GM18517 (cell line): ENCODE measurements around the gene CST2.
"Not testable (repeated sequence)": the region's sequence is repeated elsewhere in the genome, so short reads cannot be mapped to it uniquely, and the experiment has no call there.

Experiments used
- ATAC-seq: cut with Tn5 transposase; IDR thresholded peaks from one replicate; pipeline ENCODE4 v1.9.1; 2021; ENCODE audit warnings: mild to moderate bottlenecking, moderate library complexity; ENCODE audit not compliant: unreplicated experiment

Gene CST2, protein sequence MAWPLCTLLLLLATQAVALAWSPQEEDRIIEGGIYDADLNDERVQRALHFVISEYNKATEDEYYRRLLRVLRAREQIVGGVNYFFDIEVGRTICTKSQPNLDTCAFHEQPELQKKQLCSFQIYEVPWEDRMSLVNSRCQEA

DNA sequence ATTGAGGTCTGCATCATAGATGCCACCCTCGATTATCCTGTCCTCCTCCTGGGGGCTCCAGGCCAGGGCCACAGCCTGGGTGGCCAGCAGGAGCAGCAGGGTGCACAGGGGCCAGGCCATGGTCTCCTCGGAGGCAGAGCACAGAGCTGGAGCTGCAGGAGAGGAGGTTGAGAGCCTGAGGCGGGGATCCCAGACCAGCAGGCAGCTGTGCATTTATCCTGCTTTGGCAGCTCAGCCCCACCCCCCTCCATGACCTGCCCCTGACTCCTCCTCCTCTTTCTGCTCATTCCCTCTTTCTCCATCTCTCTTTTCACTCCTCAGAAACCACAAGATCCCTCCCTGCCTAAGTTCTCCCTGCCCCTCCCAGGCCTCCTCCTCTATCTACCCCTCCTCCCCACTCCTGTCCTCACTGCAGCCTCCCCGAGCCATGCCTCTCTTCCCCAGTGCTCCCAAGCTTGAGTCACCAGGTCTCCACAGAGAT is at the start of gene CST2:
Gene CST2, minus strand, starts transcription at position 189 of the 481 bp plus-strand sequence. Its CDS starts 69 bp downstream, at position 120.
- ATAC-seq, result no peak

DNA sequence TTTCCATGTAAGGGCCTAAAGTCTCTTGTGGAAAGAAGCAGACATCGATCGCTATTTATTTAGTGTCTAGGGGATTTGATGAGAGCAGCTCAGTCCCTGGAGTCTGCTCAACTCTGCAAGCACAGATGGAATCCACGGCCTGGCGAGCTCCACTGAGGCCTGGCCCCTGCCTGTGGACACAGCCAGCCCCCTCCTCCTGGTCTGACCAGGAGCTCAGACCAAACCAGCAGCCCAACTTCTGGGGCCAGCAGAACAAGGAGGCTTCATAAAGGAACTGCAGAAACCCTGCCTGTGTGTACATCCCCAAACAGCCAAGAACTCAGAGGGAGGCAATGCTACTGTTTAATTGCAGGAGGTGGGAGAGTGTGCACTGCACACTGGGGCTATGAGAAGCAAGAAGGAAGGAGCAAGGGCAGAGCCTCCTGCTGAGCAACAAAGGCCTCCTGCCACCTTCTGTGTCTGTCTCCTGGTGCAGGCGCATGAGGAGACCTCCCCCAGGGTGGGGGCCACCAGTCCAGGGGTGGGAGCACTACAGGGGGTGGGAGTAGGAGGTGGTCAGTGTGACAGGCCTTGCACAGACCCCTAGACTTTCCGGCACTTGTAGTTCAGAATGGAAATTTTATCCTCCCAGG is 49.2 kb upstream of the CST2 start:
- ATAC-seq, result no peak

DNA sequence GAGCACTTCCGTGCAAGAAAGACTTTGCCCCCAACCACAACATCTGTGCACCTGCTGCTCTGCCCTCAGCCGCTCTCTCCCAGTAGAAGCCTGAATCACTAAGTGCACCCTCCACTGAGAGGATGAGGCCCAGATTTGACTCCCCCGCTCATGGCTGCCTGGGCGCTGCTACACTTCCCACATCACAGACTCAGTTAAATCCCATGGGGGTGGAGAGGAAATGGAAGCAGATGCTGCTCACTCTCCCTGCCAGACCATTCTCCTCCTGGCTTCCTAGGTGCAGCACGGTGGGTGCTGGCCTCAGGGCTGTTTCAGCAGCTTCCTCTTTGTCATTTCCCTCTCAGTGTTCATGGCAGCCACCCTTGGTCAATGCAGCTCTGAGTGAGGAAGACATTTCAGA is 48.2 kb upstream of the CST2 start:
- no peak for ATAC-seq

DNA sequence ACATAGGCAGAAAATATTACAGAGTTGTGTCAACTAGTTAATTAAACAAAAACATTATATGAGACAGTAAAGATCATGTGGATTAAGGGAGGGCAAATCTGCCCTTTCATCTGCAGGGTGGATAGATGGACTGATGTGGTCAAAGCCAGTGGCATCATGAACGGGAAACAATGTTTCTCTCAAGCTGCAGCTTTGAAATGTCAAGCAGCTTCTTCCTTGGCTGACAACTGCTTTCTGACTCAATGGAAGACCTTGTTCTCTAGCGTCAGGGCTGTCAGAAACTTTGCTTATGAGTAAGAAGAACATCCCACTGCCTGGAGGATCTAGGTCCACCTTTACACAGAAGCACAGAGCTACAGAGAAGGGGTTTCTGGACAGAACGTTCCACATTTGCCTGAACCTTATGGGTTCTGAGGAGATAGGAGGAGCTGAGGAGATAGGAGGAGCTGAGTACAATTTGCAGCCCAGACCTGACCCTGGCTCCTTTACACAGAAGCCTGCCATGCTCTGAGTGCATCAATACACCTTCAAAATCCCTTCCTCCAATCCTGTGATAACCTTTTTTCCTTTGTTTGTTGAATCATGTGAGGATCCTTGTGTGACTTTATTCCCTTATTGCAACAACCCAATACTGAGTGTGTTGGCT is 47.0 kb upstream of the CST2 start:
- no peak for ATAC-seq

DNA sequence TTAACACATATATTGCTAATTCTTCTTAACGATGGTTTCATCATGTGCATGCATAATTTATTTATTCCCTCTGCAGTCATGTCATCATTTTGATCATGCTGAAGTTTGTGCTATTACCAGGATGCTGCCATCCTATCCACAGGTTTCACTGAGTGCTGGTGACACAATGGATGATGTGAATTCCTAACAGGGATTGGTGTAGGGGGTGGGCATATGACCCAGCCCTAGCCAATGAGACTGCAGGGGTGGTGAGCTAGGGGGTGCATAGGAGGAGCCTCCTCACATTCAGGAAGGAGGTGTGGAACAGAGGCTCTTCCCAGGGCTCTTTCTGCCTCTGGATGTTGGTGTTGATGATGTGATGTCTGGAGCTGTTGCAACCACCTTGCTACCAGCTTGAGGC is 45.5 kb upstream of the CST2 start:
- ATAC-seq, result no peak

DNA sequence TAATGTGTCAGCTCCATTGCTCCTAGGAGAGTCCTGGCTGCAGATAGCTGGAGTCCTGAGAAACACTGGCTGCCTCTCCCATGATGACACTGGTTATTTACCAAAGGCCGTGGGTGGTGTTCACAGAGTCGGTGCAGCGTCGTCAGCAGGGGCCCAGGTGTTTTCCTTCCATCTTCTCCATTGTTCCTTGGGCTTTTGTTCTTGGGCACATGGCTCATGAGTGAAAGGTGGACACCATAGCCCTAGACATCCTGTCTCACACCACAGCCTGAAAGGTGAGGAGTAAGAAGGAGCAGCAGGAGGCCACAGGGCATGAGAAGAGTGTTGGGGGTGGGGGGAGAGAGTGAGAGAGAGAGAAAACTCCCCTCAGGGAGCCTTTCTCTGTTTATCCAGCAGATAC is 43.9 kb upstream of the CST2 start:
- no peak for ATAC-seq

DNA sequence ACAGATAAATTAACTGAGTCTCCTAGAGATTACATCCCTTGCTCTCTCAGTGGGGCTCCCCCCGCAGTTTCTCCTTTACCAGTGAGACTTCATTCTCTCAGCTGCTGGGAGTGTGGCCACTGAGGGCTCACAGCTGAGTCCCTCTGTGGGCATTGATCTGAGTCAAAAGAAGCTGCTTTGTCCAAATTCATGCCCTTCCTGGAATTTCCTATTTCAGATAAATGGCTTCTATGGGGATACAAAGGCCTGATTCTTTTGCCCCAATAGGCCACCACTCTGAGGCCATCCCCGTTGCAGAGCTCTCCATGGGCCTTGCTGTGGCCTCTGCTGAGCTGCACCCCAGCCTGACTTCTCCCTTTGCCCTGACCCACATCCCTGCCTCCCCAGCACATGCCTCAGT is 43.0 kb upstream of the CST2 start:
- ATAC-seq, result no peak

DNA sequence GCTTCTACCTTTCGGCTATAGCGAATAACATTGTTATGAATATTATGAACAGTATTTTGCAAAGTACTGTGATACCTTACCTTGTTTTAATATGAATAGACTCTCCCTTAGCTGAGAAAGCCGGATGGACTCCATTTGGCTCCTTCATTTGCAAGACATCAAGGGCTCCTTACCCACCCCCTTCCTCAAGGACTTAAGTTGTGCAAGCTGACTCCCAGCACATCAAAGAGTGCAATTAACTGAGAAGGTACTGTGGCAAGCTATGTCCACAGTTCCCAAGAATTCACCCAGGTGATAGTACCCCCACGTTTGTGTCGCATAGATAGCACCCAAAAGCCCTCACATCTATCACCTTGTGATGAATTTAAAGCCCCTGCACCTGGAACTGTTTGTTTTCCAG is 41.8 kb upstream of the CST2 start:
- ATAC-seq, result no peak

DNA sequence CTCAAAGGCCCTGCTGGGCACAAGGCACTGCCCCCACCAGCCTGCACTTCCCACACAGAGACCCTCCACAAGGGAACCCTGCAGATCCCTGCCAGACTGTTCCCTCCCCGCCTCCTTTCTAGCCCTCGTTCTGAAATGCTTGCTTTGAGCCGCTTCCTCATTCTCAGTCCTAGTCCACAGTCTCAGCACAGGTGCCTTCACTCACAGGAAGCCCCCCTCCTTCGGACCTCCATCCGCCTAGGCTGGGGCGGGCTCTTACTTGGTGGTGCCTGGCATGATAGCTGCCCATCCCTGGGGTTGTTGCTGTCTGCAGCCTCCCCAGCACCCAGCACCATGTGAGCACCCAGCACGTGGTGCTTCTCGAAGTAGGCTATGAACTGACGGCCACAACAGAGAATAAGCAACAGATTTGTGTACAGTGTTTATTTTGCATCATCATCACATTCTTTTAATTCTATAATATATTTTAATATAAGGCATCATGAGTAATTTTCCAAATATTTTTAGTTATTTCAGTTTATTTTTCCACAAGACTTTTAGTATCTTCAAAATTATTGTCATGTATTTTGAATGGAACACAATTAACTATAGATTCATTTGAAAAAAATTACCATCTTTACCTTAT is 40.7 kb upstream of the CST2 start:
- ATAC-seq, result no peak

DNA sequence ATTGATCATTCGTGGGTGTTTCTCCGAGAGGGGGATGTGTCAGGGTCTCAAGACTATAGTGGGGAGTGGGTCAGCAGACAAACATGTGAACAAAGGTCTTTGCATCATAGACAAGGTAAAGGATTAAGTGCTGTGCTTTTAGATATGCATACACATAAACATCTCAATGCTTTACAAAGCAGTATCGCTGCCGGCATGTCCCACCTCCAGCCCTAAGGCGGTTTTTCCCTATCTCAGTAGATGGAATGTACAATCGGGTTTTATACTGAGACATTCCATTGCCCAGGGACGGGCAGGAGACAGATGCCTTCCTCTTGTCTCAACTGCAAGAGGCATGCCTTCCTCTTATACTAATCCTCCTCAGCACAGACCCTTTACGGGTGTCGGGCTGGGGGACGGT is 34.2 kb upstream of the CST2 start:
- ATAC-seq, result not testable (repeated sequence)

DNA sequence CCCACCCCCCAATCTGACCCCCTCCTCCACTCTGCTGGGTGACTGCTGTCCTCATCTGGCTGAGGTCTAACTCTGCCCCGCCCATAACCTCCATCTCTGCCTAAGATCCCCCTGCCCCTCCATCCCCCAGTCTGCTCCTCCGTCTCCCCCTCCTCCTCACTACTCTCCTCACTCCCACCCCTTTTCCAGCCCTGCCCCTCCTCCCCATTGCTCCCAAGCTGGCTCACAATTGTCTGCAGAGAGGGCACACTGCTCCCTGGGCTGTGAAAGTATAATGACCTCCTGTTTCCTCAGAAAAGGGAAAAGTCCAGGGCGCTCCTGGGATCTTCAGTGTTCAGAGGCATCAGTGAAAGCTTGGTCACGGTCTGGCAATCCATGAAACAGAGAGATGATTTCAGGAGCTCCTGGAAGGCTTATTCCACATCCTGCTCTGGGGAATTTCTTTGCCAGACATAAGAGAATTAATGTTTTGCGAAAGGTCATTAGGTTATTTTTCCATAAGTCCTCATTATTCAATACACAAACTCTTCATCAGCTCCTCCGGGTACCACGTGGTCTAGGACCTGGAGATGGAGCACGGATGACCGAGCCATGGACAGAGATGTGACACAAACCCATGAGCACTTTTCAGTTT is 31.6 kb upstream of the CST2 start:
- no peak for ATAC-seq

DNA sequence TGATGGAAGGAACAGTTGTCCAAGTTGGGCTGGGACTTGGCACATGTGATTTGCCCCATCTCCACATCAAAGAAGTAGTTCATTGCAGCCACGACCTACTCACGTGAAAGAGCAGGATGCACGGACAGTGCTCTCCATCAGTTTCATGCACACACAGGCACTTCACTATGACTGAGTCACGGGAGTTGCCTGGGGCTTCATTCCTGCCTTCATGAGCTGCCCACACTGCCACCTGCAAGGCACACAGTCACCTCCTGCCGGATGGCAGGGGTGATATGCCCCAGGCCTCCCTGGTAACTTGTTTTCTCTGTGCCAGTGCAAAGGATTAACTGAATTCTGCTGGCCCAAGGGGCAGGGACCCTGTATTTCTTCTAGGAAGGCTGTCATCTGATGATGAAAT is 30.2 kb upstream of the CST2 start:
- no peak for ATAC-seq

DNA sequence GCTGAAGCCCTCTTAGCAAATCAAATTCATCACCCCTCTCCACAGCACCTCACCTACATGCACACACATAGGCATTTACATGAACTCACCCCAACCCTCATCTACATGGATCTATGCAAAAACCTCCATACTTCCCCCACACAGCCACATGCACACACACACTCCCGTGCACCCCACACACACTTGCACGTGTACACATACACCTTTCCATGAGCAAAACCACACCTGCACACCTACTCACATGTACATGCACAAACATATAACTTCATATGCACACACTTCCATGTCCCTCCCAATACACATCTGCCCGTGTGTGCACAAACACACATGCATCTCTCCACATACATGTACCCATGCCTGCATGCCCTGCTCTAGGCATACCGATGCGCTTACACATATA is 29.7 kb upstream of the CST2 start:
- no peak for ATAC-seq

DNA sequence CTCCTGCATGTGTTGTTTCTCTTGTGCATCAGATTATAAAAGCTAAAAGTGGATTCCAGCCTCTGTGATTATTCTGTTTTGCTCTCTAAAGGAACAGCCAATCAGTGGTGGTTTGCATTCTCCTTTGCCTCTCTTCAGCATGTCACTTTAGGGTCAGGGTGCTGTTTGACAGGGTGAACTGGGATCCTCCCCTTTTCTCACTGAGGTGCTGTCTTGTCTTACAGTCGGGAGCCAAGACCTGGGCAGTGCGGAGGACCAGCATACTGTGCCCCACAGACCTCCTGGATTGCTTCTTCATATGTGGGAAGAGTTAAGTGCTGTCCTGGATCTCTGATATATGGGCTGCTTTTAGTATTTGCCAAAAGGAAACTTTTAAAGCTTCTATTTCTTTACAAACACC is 15.2 kb upstream of the CST2 start:
- ATAC-seq, result no peak

DNA sequence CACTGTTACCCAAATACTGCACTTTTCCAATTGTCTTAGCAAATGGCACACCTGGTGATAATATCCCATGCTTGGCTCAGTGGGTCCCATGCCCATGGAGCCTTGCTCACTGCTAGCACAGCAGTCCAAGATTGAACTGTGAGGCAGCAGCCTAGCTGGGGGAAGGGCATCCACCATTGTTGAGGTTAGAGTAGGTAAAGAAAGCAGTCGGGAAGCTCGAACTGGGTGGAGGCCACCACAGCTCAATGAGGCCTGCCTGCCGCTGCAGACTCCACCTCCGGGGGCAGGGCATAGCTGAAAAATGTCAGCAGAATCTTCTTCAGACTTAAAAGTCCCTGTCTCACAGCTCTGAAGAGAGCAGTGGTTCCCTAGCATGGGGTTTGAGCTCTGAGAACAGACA is 9.2 kb upstream of the CST2 start:
- no peak for ATAC-seq

DNA sequence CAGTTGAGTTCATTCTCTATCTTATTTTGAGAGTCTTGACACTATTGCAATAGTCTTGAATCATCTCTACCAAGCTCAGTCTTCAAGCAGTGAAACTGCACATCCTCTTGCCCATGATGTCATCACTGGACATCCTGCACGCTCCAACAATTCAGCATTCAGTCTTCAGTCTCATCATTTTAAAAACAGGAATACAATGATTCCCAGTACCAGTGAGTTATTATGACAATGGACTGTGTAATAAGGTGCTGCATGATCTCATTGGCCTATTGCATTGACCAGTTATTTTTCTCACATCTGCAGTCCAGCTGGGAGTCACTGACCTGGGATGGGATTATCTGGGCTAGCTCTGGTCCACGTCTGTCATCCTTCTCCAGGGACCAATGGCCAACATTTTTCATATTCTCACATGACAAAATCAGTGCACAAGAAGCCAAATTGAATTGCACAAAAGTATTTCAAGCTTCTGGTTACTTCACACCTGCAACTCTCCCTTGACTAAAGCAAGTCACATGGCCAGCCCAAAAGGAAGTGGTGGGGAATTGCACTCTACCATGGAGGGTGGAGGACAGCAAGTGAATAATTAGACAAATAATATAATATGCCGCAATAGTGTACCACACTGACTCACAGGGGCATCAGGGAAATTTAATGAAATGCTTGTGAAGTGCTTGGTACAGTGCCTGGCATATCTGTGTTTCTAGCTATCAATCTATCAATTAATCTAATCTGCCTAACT is 6.4 kb upstream of the CST2 start:
- no peak for ATAC-seq

DNA sequence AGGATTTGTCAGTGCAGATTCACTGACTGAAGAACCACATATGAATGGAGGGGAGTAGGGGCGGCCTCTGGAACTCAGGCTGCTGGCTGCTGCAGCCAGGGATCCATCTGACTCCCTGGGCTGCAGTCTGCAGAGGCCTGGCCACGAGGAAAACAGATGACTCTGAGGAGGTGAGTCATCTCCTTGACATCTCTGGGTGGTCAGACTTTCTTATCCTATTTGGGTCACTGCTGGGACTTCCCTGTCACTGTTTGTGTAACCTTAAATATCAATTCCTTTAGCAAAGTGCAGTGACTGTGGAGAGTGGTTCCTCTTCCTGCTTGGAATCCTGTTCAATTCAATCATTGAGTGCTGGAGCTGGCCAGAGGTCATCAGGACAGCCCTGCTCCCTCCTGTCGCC is 5.4 kb upstream of the CST2 start:
- ATAC-seq, result not testable (repeated sequence)

DNA sequence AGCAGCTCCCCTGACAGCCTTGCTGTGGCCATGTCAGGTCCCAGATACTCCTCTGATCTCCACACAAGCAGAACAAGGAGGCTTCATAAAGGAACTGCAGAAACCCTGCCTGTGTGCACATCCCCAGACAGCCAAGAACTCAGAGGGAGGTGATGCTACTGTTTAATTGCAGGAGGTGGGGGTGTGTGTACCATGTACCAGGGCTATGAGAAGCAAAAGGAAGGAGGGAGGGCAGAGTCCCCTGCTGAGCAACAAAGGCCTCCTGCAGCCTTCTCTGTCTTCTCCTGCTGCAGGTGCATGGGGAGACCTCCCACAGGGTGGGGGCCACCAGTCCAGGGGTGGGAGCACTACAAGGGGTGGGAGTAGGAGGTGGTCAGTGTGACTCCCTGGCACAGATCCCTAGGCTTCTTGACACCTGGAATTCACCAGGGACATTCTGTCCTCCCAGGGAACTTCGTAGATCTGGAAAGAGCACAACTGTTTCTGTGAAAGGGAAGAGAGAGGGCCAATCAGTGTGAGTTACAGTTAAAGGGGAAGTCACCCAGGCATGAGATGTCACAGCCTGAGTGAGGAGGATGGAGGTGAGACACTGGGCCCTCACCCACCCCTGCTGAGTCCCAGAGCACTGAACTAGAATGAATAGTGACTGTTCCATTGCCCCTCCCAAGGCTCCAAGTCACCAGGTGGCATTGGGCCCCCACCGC is 2.8 kb downstream of the CST2 start:
- no peak for ATAC-seq

DNA sequence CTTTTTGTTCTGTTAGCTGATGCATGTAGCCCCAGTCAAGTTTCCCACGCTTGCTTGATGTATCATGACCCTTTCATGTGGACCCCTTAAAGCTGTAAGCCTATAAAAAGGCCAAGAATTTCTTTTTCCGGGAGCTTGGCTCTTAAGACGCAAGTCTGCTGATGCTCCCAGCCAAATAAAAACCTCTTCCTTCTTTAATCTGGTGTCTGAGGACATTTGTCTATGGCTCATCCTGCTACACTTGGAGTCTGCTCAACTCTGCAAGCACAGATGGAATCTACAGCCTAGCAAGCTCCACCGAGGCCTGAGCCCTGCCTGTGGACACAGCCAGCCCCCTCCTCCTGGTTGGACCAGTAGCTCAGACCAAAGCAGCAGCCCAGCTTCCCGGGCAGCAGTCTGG is 3.4 kb downstream of the CST2 start:
- ATAC-seq, result no peak

DNA sequence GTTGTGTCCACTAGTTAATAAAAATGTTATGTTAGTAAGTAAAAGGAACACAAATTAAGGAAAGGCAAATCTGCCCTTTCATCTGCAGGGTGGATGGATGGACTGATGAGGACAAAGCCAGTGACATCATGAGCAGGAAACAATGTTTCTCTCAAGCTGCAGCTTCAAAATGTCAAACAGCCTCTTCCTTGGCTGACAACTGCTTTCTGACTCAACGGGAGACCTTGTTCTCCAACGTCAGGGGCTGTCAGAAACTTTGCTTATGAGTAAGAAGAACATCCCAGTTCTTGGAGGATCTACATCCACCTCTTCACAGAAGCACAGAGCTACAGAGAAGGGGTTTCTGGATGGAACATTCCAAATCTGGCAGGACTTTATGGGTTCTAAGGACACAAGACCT is 6.0 kb downstream of the CST2 start:
- no peak for ATAC-seq
